Panc1 (cell line): ENCODE data around the gene NUP98. TPM values are rescaled to one million over a fixed set of nuclear protein-coding genes. Genes with fewer than 3 reads are reported as not detected.

Experiments
- ATAC-seq: fragments of 200-7000 bp; cut with Tn5 transposase; 2 replicates; pipeline ENCODE4 v1.9.1; 2020; ENCODE audit warnings: mild to moderate bottlenecking, moderate library complexity
- Bru-seq: library from RNA; stranded (reverse); fragments of 400-500 nt; gene quantifications from one replicate; lab custom pipeline; 2021; lab: Mats Ljungman, UMichigan
- BruChase-seq, 2 experiments: library from RNA; stranded (reverse); fragments of 400-500 nt; gene quantifications; one replicate each; lab custom pipeline; 2021; lab: Mats Ljungman, UMichigan
- BruUV-seq: library from RNA; stranded (reverse); fragments of 400-500 nt; replicated peaks from 2 replicates; lab custom pipeline; 2021; lab: Mats Ljungman, UMichigan
- CTCF ChIA-PET: fragments of 300-600 bp; sonication (Branson Sonifier 250); formaldehyde crosslinking; loops from one replicate; lab custom pipeline; 2022; ENCODE audit warnings: antibody characterized with exemption; lab: Charles Lee
- POLR2A ChIA-PET: fragments of 300-600 bp; sonication (Branson Sonifier 250); formaldehyde crosslinking; loops from one replicate; lab custom pipeline; 2022; ENCODE audit warnings: antibody characterized with exemption; lab: Charles Lee
- DNase-seq: peaks from one replicate; pipeline ENCODE4 v3.0.0-alpha.2; 2010; ENCODE audit warnings: low read depth, low spot score
- H3K27ac ChIP-seq: 2 replicates; pipeline ENCODE4 v1.5.1; 2011; ENCODE audit warnings: mild to moderate bottlenecking, low read length, inconsistent platforms
- H3K27me3 ChIP-seq: fragments of 200-500 bp; sonication (Bioruptor generic); 2 replicates; pipeline ENCODE4 v1.6.0; 2014; ENCODE audit warnings: low read length, inconsistent platforms; ENCODE audit not compliant: control insufficient read depth, insufficient read depth
- H3K36me3 ChIP-seq: fragments of 200-500 bp; sonication (Bioruptor generic); 2 replicates; pipeline ENCODE4 v1.5.1; 2014; ENCODE audit warnings: inconsistent platforms, mild to moderate bottlenecking, low read length, moderate library complexity; ENCODE audit not compliant: control insufficient read depth, insufficient read depth
- H3K4me1 ChIP-seq: 2 replicates; pipeline ENCODE4 v1.5.1; 2011; ENCODE audit warnings: inconsistent platforms, mild to moderate bottlenecking, low read length, moderate library complexity; ENCODE audit not compliant: control insufficient read depth, insufficient read depth
- H3K4me3 ChIP-seq, 2 experiments: 2 replicates each; pipeline ENCODE4 v1.5.1; 2011 to 2012; ENCODE audit warnings: low read depth in 2 of 2, low read length in 2 of 2, mild to moderate bottlenecking in 2 of 2, inconsistent platforms in 1 of 2, moderate library complexity in 1 of 2
- H3K9me3 ChIP-seq: fragments of 200-500 bp; sonication (Bioruptor generic); 2 replicates; pipeline ENCODE4 v1.5.1; 2014; ENCODE audit warnings: low read depth, mild to moderate bottlenecking, inconsistent platforms, low read length, moderate library complexity; ENCODE audit not compliant: control insufficient read depth, insufficient read depth
- CTCF ChIP-seq: fragments of 450-650 bp; IDR thresholded peaks from 2 replicates; pipeline ENCODE4 v1.5.1; 2017; ENCODE audit warnings: mild to moderate bottlenecking
- POLR2AphosphoS5 ChIP-seq: IDR thresholded peaks from 2 replicates; pipeline ENCODE4 v1.6.1; 2012; ENCODE audit warnings: mild to moderate bottlenecking, low read depth, low read length, moderate library complexity
- REST ChIP-seq, 2 experiments: IDR thresholded peaks; 2 replicates each; pipeline ENCODE4 v1.6.1; 2011 to 2012; ENCODE audit warnings: low read depth in 2 of 2, control low read depth in 1 of 2, low read length in 1 of 2, mild to moderate bottlenecking in 1 of 2, moderate library complexity in 1 of 2; ENCODE audit not compliant: insufficient read depth in 1 of 2
- SIN3A ChIP-seq: IDR thresholded peaks from 2 replicates; pipeline ENCODE4 v1.6.1; 2012; ENCODE audit warnings: low read depth, mild to moderate bottlenecking, low read length, moderate library complexity, borderline replicate concordance; ENCODE audit not compliant: insufficient read depth
- TCF7L2 ChIP-seq: IDR thresholded peaks from 2 replicates; pipeline ENCODE4 v1.6.1; 2011; ENCODE audit warnings: mild to moderate bottlenecking, low read depth, low read length, inconsistent platforms
- in situ Hi-C: cut with HindIII; loops from 2 replicates; pipeline ENCODE4 v1.10.0; 2016; ENCODE audit warnings: low sequenced_read_pairs, low pct_unique_long_range_greater_than_20kb
- intact Hi-C: fragments of 100-400 bp; cut with micrococcal nuclease; formaldehyde crosslinking; loops from one replicate; pipeline ENCODE4 v1.10.0; 2022; ENCODE audit not compliant: unreplicated experiment
- long read RNA-seq: library from polyadenylated mRNA; unstranded; transcript quantifications from one replicate; pipeline ENCODE4 v2.0.0, GENCODE V29; 2021; ENCODE audit not compliant: unreplicated experiment
- polyA plus RNA-seq: library from polyadenylated mRNA; unstranded; fragments of >200 nt; gene quantifications from one replicate; pipeline ENCODE4 v1.2.1, GENCODE V29; 2012; ENCODE audit warnings: missing spikeins; ENCODE audit not compliant: insufficient read length
- total RNA-seq: library from RNA; stranded (reverse); gene quantifications from one replicate; pipeline ENCODE4 v1.2.1, GENCODE V29; 2021; ENCODE audit not compliant: unreplicated experiment

NUP98 gene
- total RNA-seq: 244 TPM
- 150 TPM for polyA plus RNA-seq
- percentile 98 among the genes with signal in this experiment for Bru-seq, nascent RNA
- percentile 98 among the genes with signal in this experiment for BruChase-seq, experiment 1, labeled RNA remaining after a 2-hour chase
- BruChase-seq, experiment 2, labeled RNA remaining after a 6-hour chase: percentile 98 among the genes with signal in this experiment
- long read RNA-seq, full-length matches to known transcripts: 88 of 238 reads
- long read RNA-seq, partial matches to known transcripts: 88 of 238 reads
- long read RNA-seq, other reads (novel, unspliced or antisense): 62 of 238 reads

- peak; percentile 100 for DNase-seq
- intact Hi-C loops: no loop called here
- H3K27ac ChIP-seq: peak within 1 kb of the TSS; percentile 98
- H3K27me3 ChIP-seq: no peaks in the 10 kb centered on the region
- POLR2A ChIA-PET: interaction anchor here (0.6 to 1.4 kb wide), 5 partner anchors 11 to 212 kb away, joined by 3 to 7 read pairs (median 3); partner anchors contain the start of gene PGAP2
- no TSS peak for BruUV-seq
- H3K4me3 ChIP-seq: peak within 1 kb of the TSS; percentile 73 to 89
- peaks cover 10% of the 10 kb centered on the region for H3K4me1 ChIP-seq
- ATAC-seq: peak; percentile 95
- TF ChIP-seq POLR2AphosphoS5 (peak; percentile 97), REST (IDR thresholded peaks at IDR 0.05; ENCODE audit: insufficient read depth in 1 of 2, low read depth in 2 of 2, low read length in 1 of 2) (no peak), TCF7L2 (peak; percentile 98), CTCF (no peak), SIN3A (peak; percentile 92)
- CTCF ChIA-PET: interaction anchor here (0.7 to 1.0 kb wide), 2 partner anchors 11 to 44 kb away, joined by 5 to 6 read pairs; partner anchors contain the start of genes PGAP2 and RHOG
- H3K36me3 ChIP-seq: peaks cover 13% of the 10 kb centered on the region
- in situ Hi-C loops: no loop called here
- H3K9me3 ChIP-seq: no peaks in the 10 kb centered on the region
Observed at GRCh38 chr11:3797329-3798090, at the start of gene NUP98. Gene NUP98 (minus strand): TSS chr11:3797554. CDS start chr11:3782117, 15,437 bp downstream.

GRCh38 chr11:3845670-3846069 lies 48.3 kb upstream of the NUP98 start:
- intact Hi-C loops: no loop called here

More at GRCh38 chr11:3845670-3846069, 48.3 kb upstream of the NUP98 start:
- no peak for TF ChIP-seq TCF7L2
- no peak for TF ChIP-seq REST (IDR thresholded peaks at IDR 0.05; ENCODE audit: insufficient read depth in 1 of 2, low read depth in 2 of 2, low read length in 1 of 2)
- no peak for TF ChIP-seq POLR2AphosphoS5
- TF ChIP-seq SIN3A: no peak
- ATAC-seq (no peak), DNase-seq (no peak)
- no peak overlapping the region for H3K4me3 ChIP-seq
- no peak overlapping the region for H3K27ac ChIP-seq
- in situ Hi-C loops: no loop called here
- no TSS peak for BruUV-seq
- no peaks in the 10 kb centered on the region for H3K36me3 ChIP-seq
- no peaks in the 10 kb centered on the region; the same call in 1 of the 2 replicates for H3K27me3 ChIP-seq
- no peaks in the 10 kb centered on the region for H3K9me3 ChIP-seq
- CTCF ChIA-PET: no interaction called here
- POLR2A ChIA-PET: no interaction called here
- H3K4me1 ChIP-seq: peaks cover 4% of the 10 kb centered on the region
